ENCODE results near the gene MYO9B. TPM values are rescaled to one million over a fixed set of nuclear protein-coding genes. Genes with fewer than 3 reads are reported as not detected.
A peak's percentile ranks its signal among the peaks of the same experiment; 100 is the strongest.

The MYO9B gene
- total RNA-seq, 1 experiment from 2014 or later, result 94.3 TPM

DNA sequence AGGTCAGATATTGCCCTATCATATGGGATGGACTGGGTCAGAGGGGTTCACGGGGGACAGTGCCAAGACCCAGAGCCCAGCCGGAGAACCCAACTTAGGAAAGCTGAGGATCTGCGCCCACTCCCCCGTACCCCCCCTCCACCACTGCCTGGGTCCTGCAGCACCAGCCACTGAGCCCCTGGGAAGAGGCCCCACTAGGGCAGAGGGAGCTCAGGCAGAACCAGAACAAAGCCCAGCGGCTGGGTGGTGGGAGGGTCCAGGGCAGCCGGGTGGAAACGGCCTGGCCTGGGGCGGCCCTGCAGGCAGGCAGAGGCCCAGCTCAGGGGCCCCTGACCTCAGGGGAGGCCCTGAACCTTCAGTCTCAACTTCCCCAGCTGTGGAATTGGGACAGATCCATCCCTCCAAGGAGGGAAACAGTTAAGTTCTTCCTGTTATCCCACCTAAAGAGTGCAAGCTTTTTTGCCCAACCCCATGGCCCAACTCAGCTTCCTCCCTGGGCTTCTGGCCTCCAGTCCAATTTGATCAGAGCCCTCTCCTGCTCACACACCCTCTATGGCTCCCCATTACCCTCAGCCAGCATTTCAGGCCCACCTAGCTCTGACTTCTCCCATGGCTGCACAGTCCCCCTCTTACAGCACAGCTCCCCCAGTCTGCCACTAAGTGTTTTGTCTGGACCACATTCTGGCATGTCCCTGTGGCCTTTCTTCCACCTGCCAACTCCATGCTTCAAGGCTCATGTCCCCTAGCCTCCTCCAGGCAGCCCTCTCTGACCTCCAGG lies 167.0 kb downstream of the MYO9B start (continued):
- no peak for TF ChIP-seq ZNF425 (CRISPR knock-in tag; conservative IDR thresholded peaks at IDR 0.05)
- no peak for TF ChIP-seq IRF2 (CRISPR knock-in tag; IDR thresholded peaks at IDR 0.05; ENCODE audit: borderline replicate concordance, low read depth)
- TF ChIP-seq, protein P1, sequence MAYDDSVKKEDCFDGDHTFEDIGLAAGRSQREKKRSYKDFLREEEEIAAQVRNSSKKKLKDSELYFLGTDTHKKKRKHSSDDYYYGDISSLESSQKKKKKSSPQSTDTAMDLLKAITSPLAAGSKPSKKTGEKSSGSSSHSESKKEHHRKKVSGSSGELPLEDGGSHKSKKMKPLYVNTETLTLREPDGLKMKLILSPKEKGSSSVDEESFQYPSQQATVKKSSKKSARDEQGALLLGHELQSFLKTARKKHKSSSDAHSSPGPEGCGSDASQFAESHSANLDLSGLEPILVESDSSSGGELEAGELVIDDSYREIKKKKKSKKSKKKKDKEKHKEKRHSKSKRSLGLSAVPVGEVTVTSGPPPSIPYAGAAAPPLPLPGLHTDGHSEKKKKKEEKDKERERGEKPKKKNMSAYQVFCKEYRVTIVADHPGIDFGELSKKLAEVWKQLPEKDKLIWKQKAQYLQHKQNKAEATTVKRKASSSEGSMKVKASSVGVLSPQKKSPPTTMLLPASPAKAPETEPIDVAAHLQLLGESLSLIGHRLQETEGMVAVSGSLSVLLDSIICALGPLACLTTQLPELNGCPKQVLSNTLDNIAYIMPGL (CRISPR knock-in tag; IDR thresholded peaks at IDR 0.05), result no peak
- TF ChIP-seq JUN (CRISPR knock-in tag; IDR thresholded peaks at IDR 0.05), result no peak
- TF ChIP-seq HMGA2 (CRISPR knock-in tag; IDR thresholded peaks at IDR 0.05), result no peak
- TF ChIP-seq, protein P2, sequence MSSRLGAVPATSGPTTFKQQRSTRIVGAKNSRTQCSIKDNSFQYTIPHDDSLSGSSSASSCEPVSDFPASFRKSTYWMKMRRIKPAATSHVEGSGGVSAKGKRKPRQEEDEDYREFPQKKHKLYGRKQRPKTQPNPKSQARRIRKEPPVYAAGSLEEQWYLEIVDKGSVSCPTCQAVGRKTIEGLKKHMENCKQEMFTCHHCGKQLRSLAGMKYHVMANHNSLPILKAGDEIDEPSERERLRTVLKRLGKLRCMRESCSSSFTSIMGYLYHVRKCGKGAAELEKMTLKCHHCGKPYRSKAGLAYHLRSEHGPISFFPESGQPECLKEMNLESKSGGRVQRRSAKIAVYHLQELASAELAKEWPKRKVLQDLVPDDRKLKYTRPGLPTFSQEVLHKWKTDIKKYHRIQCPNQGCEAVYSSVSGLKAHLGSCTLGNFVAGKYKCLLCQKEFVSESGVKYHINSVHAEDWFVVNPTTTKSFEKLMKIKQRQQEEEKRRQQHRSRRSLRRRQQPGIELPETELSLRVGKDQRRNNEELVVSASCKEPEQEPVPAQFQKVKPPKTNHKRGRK (CRISPR knock-in tag; IDR thresholded peaks at IDR 0.05; ENCODE audit: borderline replicate concordance), result no peak
- TF ChIP-seq TP53 (CRISPR knock-in tag; IDR thresholded peaks at IDR 0.05), result no peak
- TF ChIP-seq ZNF671 (CRISPR knock-in tag; IDR thresholded peaks at IDR 0.05), result no peak
- TF ChIP-seq ZNF219 (CRISPR knock-in tag; IDR thresholded peaks at IDR 0.05; ENCODE audit: borderline replicate concordance), result no peak

DNA sequence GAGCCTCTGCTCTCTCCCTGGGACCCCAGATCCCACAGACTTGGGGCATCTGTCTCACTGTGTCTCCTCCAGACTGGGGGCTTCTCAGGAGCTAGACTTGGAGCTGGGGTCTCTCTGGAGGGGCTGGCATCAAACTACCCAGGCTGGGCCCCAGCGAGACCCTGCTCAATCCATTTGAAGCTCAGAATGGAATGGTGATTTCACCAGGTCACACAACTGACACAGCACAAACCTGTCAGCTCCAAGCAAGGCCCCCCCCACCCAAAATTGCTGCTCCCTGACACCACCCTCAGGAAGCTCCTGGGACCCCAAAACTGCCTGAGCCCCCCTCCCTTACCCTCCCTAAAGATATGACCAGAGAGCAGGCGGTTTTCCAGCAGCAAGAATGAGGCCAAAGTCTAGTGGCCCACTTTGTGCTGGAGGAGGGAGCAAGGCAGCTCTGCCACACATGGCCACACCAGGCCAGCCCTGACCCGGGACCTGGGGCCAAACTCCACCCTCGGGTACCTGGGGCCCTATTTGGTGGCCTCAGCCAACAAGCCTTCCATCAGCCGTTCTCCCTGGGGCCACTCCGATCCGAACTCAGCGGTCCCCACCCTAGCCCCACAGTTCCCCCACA lies 167.7 kb downstream of the MYO9B start:
- H3K4me1 Mint-ChIP-seq, result peaks cover 42% of the 10 kb centered on the region
- H3K9me3 Mint-ChIP-seq, result no peaks in the 10 kb centered on the region
- peak overlapping the region; percentile 97 for H3K4me3 Mint-ChIP-seq
- no peak for ATAC-seq
- no peaks in the 10 kb centered on the region for H3K27me3 Mint-ChIP-seq (ENCODE audit: low read depth)
- peak overlapping the region; percentile 89 for H3K27ac Mint-ChIP-seq
- CTCF ChIA-PET, result interaction anchor here (0.6 to 3.7 kb wide), 9 partner anchors 8 to 529 kb away, joined by 3 to 11 read pairs (median 4); partner anchors contain the start of gene OCEL1
- peaks cover 3% of the 10 kb centered on the region for H3K36me3 Mint-ChIP-seq
- POLR2A ChIA-PET, result interaction anchor here (0.7 to 2.3 kb wide), 4 partner anchors 12 to 28 kb away, joined by 3 to 9 read pairs (median 4); partner anchors contain the start of gene USE1
- no peak for DNase-seq (ENCODE audit: low spot score)
- TF ChIP-seq, protein P3, sequence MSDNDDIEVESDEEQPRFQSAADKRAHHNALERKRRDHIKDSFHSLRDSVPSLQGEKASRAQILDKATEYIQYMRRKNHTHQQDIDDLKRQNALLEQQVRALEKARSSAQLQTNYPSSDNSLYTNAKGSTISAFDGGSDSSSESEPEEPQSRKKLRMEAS (CRISPR knock-in tag; IDR thresholded peaks at IDR 0.05), result no peak
- no peak for TF ChIP-seq CREB1 (CRISPR knock-in tag; IDR thresholded peaks at IDR 0.05)
- no peak for TF ChIP-seq GTF2I (CRISPR knock-in tag; conservative IDR thresholded peaks at IDR 0.05)
- TF ChIP-seq FOXJ3 (CRISPR knock-in tag; IDR thresholded peaks at IDR 0.05; ENCODE audit: borderline replicate concordance), result no peak
- TF ChIP-seq, protein P4, sequence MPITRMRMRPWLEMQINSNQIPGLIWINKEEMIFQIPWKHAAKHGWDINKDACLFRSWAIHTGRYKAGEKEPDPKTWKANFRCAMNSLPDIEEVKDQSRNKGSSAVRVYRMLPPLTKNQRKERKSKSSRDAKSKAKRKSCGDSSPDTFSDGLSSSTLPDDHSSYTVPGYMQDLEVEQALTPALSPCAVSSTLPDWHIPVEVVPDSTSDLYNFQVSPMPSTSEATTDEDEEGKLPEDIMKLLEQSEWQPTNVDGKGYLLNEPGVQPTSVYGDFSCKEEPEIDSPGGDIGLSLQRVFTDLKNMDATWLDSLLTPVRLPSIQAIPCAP (CRISPR knock-in tag; IDR thresholded peaks at IDR 0.05), result no peak
- TF ChIP-seq, protein P5, sequence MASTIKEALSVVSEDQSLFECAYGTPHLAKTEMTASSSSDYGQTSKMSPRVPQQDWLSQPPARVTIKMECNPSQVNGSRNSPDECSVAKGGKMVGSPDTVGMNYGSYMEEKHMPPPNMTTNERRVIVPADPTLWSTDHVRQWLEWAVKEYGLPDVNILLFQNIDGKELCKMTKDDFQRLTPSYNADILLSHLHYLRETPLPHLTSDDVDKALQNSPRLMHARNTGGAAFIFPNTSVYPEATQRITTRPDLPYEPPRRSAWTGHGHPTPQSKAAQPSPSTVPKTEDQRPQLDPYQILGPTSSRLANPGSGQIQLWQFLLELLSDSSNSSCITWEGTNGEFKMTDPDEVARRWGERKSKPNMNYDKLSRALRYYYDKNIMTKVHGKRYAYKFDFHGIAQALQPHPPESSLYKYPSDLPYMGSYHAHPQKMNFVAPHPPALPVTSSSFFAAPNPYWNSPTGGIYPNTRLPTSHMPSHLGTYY (CRISPR knock-in tag; IDR thresholded peaks at IDR 0.05), result no peak
- TF ChIP-seq MXD4 (CRISPR knock-in tag; IDR thresholded peaks at IDR 0.05; ENCODE audit: borderline replicate concordance), result no peak
- TF ChIP-seq SMAD4 (CRISPR knock-in tag; IDR thresholded peaks at IDR 0.05), result no peak
- no peak for TF ChIP-seq RELA (CRISPR knock-in tag; IDR thresholded peaks at IDR 0.05; ENCODE audit: borderline replicate concordance)
- TF ChIP-seq ZNF423 (CRISPR knock-in tag; IDR thresholded peaks at IDR 0.05), result no peak
- no peak for TF ChIP-seq RORB (CRISPR knock-in tag; IDR thresholded peaks at IDR 0.05)
- TF ChIP-seq, protein P6, sequence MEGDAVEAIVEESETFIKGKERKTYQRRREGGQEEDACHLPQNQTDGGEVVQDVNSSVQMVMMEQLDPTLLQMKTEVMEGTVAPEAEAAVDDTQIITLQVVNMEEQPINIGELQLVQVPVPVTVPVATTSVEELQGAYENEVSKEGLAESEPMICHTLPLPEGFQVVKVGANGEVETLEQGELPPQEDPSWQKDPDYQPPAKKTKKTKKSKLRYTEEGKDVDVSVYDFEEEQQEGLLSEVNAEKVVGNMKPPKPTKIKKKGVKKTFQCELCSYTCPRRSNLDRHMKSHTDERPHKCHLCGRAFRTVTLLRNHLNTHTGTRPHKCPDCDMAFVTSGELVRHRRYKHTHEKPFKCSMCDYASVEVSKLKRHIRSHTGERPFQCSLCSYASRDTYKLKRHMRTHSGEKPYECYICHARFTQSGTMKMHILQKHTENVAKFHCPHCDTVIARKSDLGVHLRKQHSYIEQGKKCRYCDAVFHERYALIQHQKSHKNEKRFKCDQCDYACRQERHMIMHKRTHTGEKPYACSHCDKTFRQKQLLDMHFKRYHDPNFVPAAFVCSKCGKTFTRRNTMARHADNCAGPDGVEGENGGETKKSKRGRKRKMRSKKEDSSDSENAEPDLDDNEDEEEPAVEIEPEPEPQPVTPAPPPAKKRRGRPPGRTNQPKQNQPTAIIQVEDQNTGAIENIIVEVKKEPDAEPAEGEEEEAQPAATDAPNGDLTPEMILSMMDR (IDR thresholded peaks at IDR 0.05), result no peak
- TF ChIP-seq, protein P7, sequence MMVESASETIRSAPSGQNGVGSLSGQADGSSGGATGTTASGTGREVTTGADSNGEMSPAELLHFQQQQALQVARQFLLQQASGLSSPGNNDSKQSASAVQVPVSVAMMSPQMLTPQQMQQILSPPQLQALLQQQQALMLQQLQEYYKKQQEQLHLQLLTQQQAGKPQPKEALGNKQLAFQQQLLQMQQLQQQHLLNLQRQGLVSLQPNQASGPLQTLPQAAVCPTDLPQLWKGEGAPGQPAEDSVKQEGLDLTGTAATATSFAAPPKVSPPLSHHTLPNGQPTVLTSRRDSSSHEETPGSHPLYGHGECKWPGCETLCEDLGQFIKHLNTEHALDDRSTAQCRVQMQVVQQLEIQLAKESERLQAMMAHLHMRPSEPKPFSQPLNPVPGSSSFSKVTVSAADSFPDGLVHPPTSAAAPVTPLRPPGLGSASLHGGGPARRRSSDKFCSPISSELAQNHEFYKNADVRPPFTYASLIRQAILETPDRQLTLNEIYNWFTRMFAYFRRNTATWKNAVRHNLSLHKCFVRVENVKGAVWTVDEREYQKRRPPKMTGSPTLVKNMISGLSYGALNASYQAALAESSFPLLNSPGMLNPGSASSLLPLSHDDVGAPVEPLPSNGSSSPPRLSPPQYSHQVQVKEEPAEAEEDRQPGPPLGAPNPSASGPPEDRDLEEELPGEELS (CRISPR knock-in tag; IDR thresholded peaks at IDR 0.05), result no peak
- no peak for TF ChIP-seq CBFB (CRISPR knock-in tag; IDR thresholded peaks at IDR 0.05; ENCODE audit: low read depth)
